ENCODE data around the gene WEE2. TPM values are rescaled to one million over a fixed set of nuclear protein-coding genes. Genes with fewer than 3 reads are reported as not detected.

Gene WEE2
- total and polyA plus RNA-seq, 10 donors = 0.04 TPM; not detected in 9

DNA sequence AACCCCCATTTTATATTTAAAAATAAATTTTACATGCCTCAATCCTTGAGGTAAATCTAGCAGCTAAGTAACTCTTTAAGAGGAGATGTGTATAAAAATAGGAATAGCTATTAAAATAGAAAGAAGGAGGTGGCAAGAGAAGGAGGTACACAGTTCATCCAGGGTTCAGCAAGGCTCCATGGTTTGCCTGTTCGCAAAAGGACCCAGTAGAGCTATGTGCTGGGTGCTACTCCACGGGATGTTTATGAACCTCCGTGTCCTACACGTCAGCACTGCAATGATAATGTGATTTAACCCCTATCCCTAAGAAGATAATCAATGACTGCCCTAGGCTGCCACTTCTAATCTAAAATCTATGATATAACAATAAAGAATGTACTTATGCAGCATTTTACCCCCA, 5.3 kb upstream of the WEE2 start:
- peaks cover 22 to 44% (median 40%) of the 10 kb centered on the region in 6 donors for H3K4me1 ChIP-seq
- TF ChIP-seq POLR2A (IDR thresholded peaks at IDR 0.05) (no peak), POLR2AphosphoS5 (IDR thresholded peaks at IDR 0.05) (no peak)
- TF ChIP-seq, protein P1, sequence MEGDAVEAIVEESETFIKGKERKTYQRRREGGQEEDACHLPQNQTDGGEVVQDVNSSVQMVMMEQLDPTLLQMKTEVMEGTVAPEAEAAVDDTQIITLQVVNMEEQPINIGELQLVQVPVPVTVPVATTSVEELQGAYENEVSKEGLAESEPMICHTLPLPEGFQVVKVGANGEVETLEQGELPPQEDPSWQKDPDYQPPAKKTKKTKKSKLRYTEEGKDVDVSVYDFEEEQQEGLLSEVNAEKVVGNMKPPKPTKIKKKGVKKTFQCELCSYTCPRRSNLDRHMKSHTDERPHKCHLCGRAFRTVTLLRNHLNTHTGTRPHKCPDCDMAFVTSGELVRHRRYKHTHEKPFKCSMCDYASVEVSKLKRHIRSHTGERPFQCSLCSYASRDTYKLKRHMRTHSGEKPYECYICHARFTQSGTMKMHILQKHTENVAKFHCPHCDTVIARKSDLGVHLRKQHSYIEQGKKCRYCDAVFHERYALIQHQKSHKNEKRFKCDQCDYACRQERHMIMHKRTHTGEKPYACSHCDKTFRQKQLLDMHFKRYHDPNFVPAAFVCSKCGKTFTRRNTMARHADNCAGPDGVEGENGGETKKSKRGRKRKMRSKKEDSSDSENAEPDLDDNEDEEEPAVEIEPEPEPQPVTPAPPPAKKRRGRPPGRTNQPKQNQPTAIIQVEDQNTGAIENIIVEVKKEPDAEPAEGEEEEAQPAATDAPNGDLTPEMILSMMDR (IDR thresholded peaks at IDR 0.05 in 8 of 11, conservative IDR thresholded peaks at IDR 0.05 in 3 of 11) = no peak
- intact Hi-C loops (cut with DNase I; ENCODE audit: low total_unique reads) = no loop called here
- peak overlapping the region in 3 of 8 donors; percentile 89 to 94 (median 91) for H3K4me3 ChIP-seq
- H3K36me3 ChIP-seq = no peaks in the 10 kb centered on the region
- no peak overlapping the region for H3K27ac ChIP-seq
- 83 to 94% (median 89%) methylated on average over 4 of the region's 4 CpGs for WGBS, 5 donors
- no peaks in the 10 kb centered on the region for H3K27me3 ChIP-seq (replicated peaks in 1 of 7)
- no peak for DNase-seq
- no peaks in the 10 kb centered on the region for H3K9me3 ChIP-seq

DNA sequence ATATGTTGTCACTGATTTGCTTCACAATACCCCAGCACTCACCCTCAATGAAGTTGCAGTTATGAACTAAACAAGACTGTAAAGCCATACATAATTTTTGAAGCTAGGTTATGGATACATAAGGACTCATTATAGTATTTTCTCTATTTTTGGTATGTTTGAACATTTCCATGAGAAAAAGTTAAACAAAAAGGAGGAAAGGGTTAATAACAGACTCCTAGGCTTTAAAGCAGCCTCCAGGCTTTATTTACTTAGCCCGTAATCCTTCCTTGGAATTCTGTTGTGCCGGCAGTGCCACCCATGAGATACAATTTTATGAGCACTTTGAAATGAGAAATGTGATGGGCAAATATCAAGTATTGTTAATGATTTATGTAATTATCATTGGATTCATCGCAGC, 4.0 kb upstream of the WEE2 start:
- peaks cover 16 to 32% (median 27%) of the 10 kb centered on the region in 6 donors for H3K4me1 ChIP-seq
- no peaks in the 10 kb centered on the region for H3K36me3 ChIP-seq
- H3K27me3 ChIP-seq (replicated peaks in 1 of 7) = no peaks in the 10 kb centered on the region
- H3K27ac ChIP-seq = no peak overlapping the region
- H3K4me3 ChIP-seq = no peak overlapping the region
- DNase-seq = no peak
- TF ChIP-seq, protein P1 (IDR thresholded peaks at IDR 0.05 in 8 of 11, conservative IDR thresholded peaks at IDR 0.05 in 3 of 11) = no peak
- no peak for TF ChIP-seq POLR2A (IDR thresholded peaks at IDR 0.05)
- no peak for TF ChIP-seq POLR2AphosphoS5 (IDR thresholded peaks at IDR 0.05)
- 84 to 94% (median 90%) methylated on average over 3 of the region's 3 CpGs for WGBS, 5 donors
- intact Hi-C loops (cut with DNase I; ENCODE audit: low total_unique reads) = no loop called here
- H3K9me3 ChIP-seq = no peaks in the 10 kb centered on the region

DNA sequence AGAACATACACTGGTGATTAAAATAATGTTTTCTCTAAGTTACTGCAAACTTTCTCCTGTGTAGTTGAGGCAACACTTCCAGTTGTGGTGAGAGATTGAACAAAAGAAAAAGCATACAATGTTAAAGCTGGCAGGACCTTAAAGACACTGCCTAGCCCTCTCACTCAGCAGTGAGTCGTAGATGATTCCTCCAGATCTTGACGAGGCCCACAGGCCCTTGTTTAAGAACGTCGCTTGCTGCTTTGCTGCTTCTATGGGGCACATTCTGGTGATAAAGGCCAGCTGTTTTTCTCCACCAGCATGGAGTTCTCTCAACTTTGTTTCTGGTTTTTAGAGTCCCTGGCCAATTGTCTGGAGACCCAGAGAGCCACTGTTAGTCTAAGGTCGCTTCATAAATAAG, 3.4 kb upstream of the WEE2 start:
- Histone ChIP-seq H3K4me3 (no peak overlapping the region), H3K36me3 (no peaks in the 10 kb centered on the region), H3K9me3 (no peaks in the 10 kb centered on the region), H3K27me3 (replicated peaks in 1 of 7) (no peaks in the 10 kb centered on the region), H3K27ac (no peak overlapping the region), H3K4me1 (peaks cover 16 to 25% (median 22%) of the 10 kb centered on the region in 6 donors)
- DNase-seq = no peak
- WGBS, 5 donors = 73 to 91% (median 87%) methylated on average over 5 of the region's 5 CpGs
- intact Hi-C loops (cut with DNase I; ENCODE audit: low total_unique reads) = no loop called here
- TF ChIP-seq, protein P1 (IDR thresholded peaks at IDR 0.05 in 8 of 11, conservative IDR thresholded peaks at IDR 0.05 in 3 of 11) = no peak
- TF ChIP-seq POLR2A (IDR thresholded peaks at IDR 0.05) (no peak), POLR2AphosphoS5 (IDR thresholded peaks at IDR 0.05) (no peak)

DNA sequence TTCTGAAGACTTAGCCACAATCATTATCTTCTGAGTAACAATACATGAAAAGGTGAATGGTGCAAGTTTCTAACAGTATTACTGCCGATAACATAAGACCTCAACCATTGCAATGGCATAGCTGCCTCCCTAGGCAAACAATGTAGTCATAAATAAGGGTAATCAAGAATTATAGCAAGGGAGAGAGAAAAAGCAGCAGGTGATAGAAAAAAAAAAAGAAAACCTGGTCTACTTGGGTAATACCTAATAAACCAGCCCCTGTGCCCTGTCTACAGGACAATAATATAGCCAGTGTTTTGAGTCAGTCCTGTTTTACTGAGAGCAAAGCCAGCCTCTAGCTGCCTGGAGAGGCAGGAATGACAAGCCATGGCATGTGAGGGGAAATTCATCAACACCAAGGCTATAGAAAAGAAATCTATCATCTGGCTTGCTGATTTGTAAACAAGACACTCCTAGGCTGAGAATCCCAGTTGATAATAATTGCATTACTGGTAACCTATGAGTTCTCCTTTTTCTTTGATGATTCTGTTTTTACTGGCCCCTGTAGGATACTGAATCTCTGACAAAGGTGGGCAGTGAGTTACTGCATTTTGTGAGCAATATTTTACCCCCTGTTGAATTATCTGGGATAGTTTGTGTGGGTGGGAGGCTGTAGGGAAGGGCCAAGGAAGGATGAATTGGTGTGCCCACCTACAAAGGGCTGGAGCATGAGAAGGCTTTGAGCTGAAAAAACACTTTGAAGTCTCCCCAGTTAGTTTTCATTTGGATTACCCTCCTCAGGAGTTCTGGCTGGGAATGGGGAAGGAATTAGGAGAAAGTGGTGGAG, 1.7 kb upstream of the WEE2 start:
- H3K36me3 ChIP-seq = no peaks in the 10 kb centered on the region
- H3K4me1 ChIP-seq = peaks cover 5 to 11% (median 10%) of the 10 kb centered on the region in 6 donors
- TF ChIP-seq, protein P1 (IDR thresholded peaks at IDR 0.05 in 8 of 11, conservative IDR thresholded peaks at IDR 0.05 in 3 of 11) = no peak
- TF ChIP-seq POLR2A (IDR thresholded peaks at IDR 0.05) (no peak), POLR2AphosphoS5 (IDR thresholded peaks at IDR 0.05) (no peak)
- H3K27ac ChIP-seq = no peak overlapping the region
- 91 to 98% (median 93%) methylated on average over 1 of the region's 1 CpG for WGBS, 5 donors
- no peak for DNase-seq
- no peaks in the 10 kb centered on the region for H3K9me3 ChIP-seq
- H3K4me3 ChIP-seq = no peak overlapping the region
- intact Hi-C loops (cut with DNase I; ENCODE audit: low total_unique reads) = no loop called here
- H3K27me3 ChIP-seq (replicated peaks in 1 of 7) = no peaks in the 10 kb centered on the region
